DMS79 (cell line): ENCODE results near the gene WBP2NL.

Experiments used
- DNase-seq: peaks from one replicate; lab custom pipeline; 2025; lab: John Stamatoyannopoulos, UW

The WBP2NL gene

GRCh38 chr22:41978732-41979131 lies 19.9 kb upstream of the WBP2NL start:
- no peak for DNase-seq

- no peak for DNase-seq
Observed at GRCh38 chr22:41979423-41980250, 19.0 kb upstream of the WBP2NL start.

- DNase-seq, result no peak
Observed at GRCh38 chr22:41982865-41983264, 15.7 kb upstream of the WBP2NL start.

- no peak for DNase-seq
Observed at GRCh38 chr22:41983513-41984405, 14.8 kb upstream of the WBP2NL start.

GRCh38 chr22:41987276-41987675 lies 11.3 kb upstream of the WBP2NL start:
- no peak for DNase-seq

- DNase-seq, result no peak
Observed at GRCh38 chr22:41989246-41989645, 9.3 kb upstream of the WBP2NL start.

- no peak for DNase-seq
Observed at GRCh38 chr22:41991111-41991510, 7.5 kb upstream of the WBP2NL start.

- DNase-seq, result no peak
Observed at GRCh38 chr22:41992496-41992895, 6.1 kb upstream of the WBP2NL start.

- DNase-seq, result no peak
Observed at GRCh38 chr22:41995211-41995610, 3.4 kb upstream of the WBP2NL start.

- no peak for DNase-seq
Observed at GRCh38 chr22:41996826-41997225, 1.8 kb upstream of the WBP2NL start.

- no peak for DNase-seq
Observed at GRCh38 chr22:42000466-42000865, 1.9 kb downstream of the WBP2NL start.

- no peak for DNase-seq
Observed at GRCh38 chr22:42001121-42001520, 2.5 kb downstream of the WBP2NL start.

GRCh38 chr22:42001706-42002105 lies 3.1 kb downstream of the WBP2NL start:
- no peak for DNase-seq

GRCh38 chr22:42007922-42008321 lies 9.3 kb downstream of the WBP2NL start:
- no peak for DNase-seq

GRCh38 chr22:42010778-42011177 lies 12.2 kb downstream of the WBP2NL start:
- DNase-seq, result no peak

GRCh38 chr22:42013385-42013784 lies 14.8 kb downstream of the WBP2NL start:
- DNase-seq, result no peak

- no peak for DNase-seq
Observed at GRCh38 chr22:42016111-42016510, 17.5 kb downstream of the WBP2NL start.

- no peak for DNase-seq
Observed at GRCh38 chr22:42018224-42018623, 19.6 kb downstream of the WBP2NL start.

- no peak for DNase-seq
Observed at GRCh38 chr22:42021571-42021970, 23.0 kb downstream of the WBP2NL start.

GRCh38 chr22:42022162-42022847 lies 23.7 kb downstream of the WBP2NL start:
- no peak for DNase-seq

- no peak for DNase-seq
Observed at GRCh38 chr22:42025421-42025820, 26.8 kb downstream of the WBP2NL start.

GRCh38 chr22:42026705-42027104 lies 28.1 kb downstream of the WBP2NL start:
- no peak for DNase-seq
